Natural killer cell (primary cell): Measurements from ENCODE around the gene SUN5. TPM values are rescaled to one million over a fixed set of nuclear protein-coding genes. Genes with fewer than 3 reads are reported as not detected.

Experiments
- ATAC-seq, 3 donors: fragments of 150-1000 bp in 2 of 3; fragments of 200-7000 bp in 1 of 3; cut with Tn5 transposase; 1 replicate in 1 of 3; 2 replicates in 2 of 3; pipeline ENCODE4 v1.10.0; 2021; ENCODE audit warnings: mild to moderate bottlenecking in 2 of 3, moderate library complexity in 2 of 3
- DNase-seq, 2 donors: peaks; one replicate each; pipeline versions ENCODE4 v3.0.0 to v3.0.0-alpha.2; 2013 to 2021; ENCODE audit warnings: mixed read lengths in 1 of 2
- H3K27ac ChIP-seq: one replicate; pipeline ENCODE4 v1.5.1; 2013; ENCODE audit warnings: mild to moderate bottlenecking, low read length
- H3K27me3 ChIP-seq: one replicate; pipeline ENCODE4 v1.6.1; 2013; ENCODE audit warnings: low read length; ENCODE audit not compliant: control insufficient read depth, insufficient read depth
- H3K36me3 ChIP-seq: one replicate; pipeline ENCODE4 v1.6.1; 2013; ENCODE audit warnings: low read length; ENCODE audit not compliant: control insufficient read depth, insufficient read depth
- H3K4me1 ChIP-seq: one replicate; pipeline ENCODE4 v1.6.1; 2013; ENCODE audit warnings: low read length; ENCODE audit not compliant: control insufficient read depth, insufficient read depth
- H3K4me3 ChIP-seq: one replicate; pipeline ENCODE4 v1.5.1; 2013; ENCODE audit warnings: low read length
- H3K9me3 ChIP-seq: one replicate; pipeline ENCODE4 v1.6.1; 2013; ENCODE audit warnings: low read length; ENCODE audit not compliant: control insufficient read depth, insufficient read depth
- H3K27ac Mint-ChIP-seq, 2 donors: one replicate each; pipeline ENCODE4 v1.8.0; 2022; ENCODE audit warnings: mild to moderate bottlenecking in 2 of 2, mixed read lengths in 2 of 2, moderate library complexity in 1 of 2
- H3K27me3 Mint-ChIP-seq, 2 donors: one replicate each; pipeline ENCODE4 v1.8.0; 2022; ENCODE audit warnings: low read depth in 2 of 2, mixed read lengths in 2 of 2
- H3K36me3 Mint-ChIP-seq: one replicate; pipeline ENCODE4 v1.8.0; 2022; ENCODE audit warnings: mixed read lengths
- H3K4me1 Mint-ChIP-seq, 2 donors: one replicate each; pipeline ENCODE4 v1.8.0; 2022; ENCODE audit warnings: mixed read lengths in 2 of 2
- H3K4me3 Mint-ChIP-seq: one replicate; pipeline ENCODE4 v1.8.0; 2022; ENCODE audit warnings: mild to moderate bottlenecking, moderate library complexity, mixed read lengths
- H3K9me3 Mint-ChIP-seq, 2 donors: one replicate each; pipeline ENCODE4 v1.8.0; 2022; ENCODE audit warnings: mixed read lengths in 2 of 2
- WGBS: methylation state at CpG from one replicate; pipeline ENCODE4 v1.1.7; 2013; ENCODE audit warnings: missing lambda C conversion rate; ENCODE audit not compliant: insufficient coverage; 5-methylcytosine and 5-hydroxymethylcytosine counted together
- intact Hi-C: fragments of 100-400 bp; cut with micrococcal nuclease; formaldehyde crosslinking; loops from one replicate; pipeline ENCODE4 v1.14.2; 2022
- total RNA-seq, 4 donors: library from RNA; stranded (reverse); fragments of 120-200 nt in 1 of 4; gene quantifications; one replicate each; pipeline versions ENCODE4 v1.2.3 to v1.2.4, GENCODE V29; 2013 to 2022
- TF ChIP-seq, protein P1 (sequence below): fragments of 200-600 bp; IDR thresholded peaks from one replicate; pipeline ENCODE4 v1.8.0; 2022; ENCODE audit warnings: antibody characterized with exemption

SUN5 gene
- total RNA-seq, 3 donors from 2014 or later (not counting 1 experiment from before 2014, with no cell fraction given): not detected

GRCh38 chr20:33007376-33008335 lies 3.4 kb upstream of the SUN5 start, which contains the start of gene BPIFB2:
Gene BPIFB2 (plus strand): TSS chr20:33007704. CDS start chr20:33008575, 871 bp downstream.
- Histone ChIP-seq H3K4me1 (no peaks in the 10 kb centered on the region), H3K27me3 (no peaks in the 10 kb centered on the region), H3K36me3 (no peaks in the 10 kb centered on the region), H3K4me3 (no peak within 1 kb of the TSS), H3K27ac (no peak within 1 kb of the TSS), H3K9me3 (no peaks in the 10 kb centered on the region)
- H3K36me3 Mint-ChIP-seq: no peaks in the 10 kb centered on the region
- TF ChIP-seq, protein P1, sequence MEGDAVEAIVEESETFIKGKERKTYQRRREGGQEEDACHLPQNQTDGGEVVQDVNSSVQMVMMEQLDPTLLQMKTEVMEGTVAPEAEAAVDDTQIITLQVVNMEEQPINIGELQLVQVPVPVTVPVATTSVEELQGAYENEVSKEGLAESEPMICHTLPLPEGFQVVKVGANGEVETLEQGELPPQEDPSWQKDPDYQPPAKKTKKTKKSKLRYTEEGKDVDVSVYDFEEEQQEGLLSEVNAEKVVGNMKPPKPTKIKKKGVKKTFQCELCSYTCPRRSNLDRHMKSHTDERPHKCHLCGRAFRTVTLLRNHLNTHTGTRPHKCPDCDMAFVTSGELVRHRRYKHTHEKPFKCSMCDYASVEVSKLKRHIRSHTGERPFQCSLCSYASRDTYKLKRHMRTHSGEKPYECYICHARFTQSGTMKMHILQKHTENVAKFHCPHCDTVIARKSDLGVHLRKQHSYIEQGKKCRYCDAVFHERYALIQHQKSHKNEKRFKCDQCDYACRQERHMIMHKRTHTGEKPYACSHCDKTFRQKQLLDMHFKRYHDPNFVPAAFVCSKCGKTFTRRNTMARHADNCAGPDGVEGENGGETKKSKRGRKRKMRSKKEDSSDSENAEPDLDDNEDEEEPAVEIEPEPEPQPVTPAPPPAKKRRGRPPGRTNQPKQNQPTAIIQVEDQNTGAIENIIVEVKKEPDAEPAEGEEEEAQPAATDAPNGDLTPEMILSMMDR: no peak
- H3K27ac Mint-ChIP-seq: no peak within 1 kb of the TSS
- DNase-seq (no peak), ATAC-seq (no peak)
- H3K27me3 Mint-ChIP-seq: no peaks in the 10 kb centered on the region
- H3K4me3 Mint-ChIP-seq: no peak within 1 kb of the TSS
- H3K9me3 Mint-ChIP-seq: no peaks in the 10 kb centered on the region
- intact Hi-C loops: no loop called here
- WGBS: 92% methylated on average over 11 of the region's 11 CpGs
- H3K4me1 Mint-ChIP-seq: no peaks in the 10 kb centered on the region

GRCh38 chr20:33006776-33007375 lies 2.6 kb upstream of the SUN5 start:
- no peaks in the 10 kb centered on the region for H3K36me3 ChIP-seq
- intact Hi-C loops: no loop called here
- no peaks in the 10 kb centered on the region for H3K4me1 ChIP-seq
- Mint-ChIP-seq H3K36me3 (no peaks in the 10 kb centered on the region), H3K27ac (no peak overlapping the region), H3K27me3 (no peaks in the 10 kb centered on the region), H3K4me3 (no peak overlapping the region), H3K4me1 (no peaks in the 10 kb centered on the region), H3K9me3 (no peaks in the 10 kb centered on the region)
- H3K9me3 ChIP-seq: no peaks in the 10 kb centered on the region
- no peak for DNase-seq
- no peak overlapping the region for H3K4me3 ChIP-seq
- no peak overlapping the region for H3K27ac ChIP-seq
- ATAC-seq: no peak
- H3K27me3 ChIP-seq: no peaks in the 10 kb centered on the region
- TF ChIP-seq, protein P1: no peak
- WGBS: 95% methylated on average over 8 of the region's 8 CpGs

- H3K4me1 ChIP-seq: no peaks in the 10 kb centered on the region
- DNase-seq (no peak), ATAC-seq (no peak)
- H3K9me3 Mint-ChIP-seq: no peaks in the 10 kb centered on the region
- H3K4me3 Mint-ChIP-seq: no peak overlapping the region
- H3K4me1 Mint-ChIP-seq: no peaks in the 10 kb centered on the region
- TF ChIP-seq, protein P1: no peak
- intact Hi-C loops: loop anchor here (1.0 kb wide), 1 partner anchor 104 kb away; no protein-coding TSS in a partner anchor
- H3K27me3 ChIP-seq: no peaks in the 10 kb centered on the region
- no peak overlapping the region for H3K27ac ChIP-seq
- no peaks in the 10 kb centered on the region for H3K9me3 ChIP-seq
- H3K36me3 ChIP-seq: no peaks in the 10 kb centered on the region
- no peak overlapping the region for H3K4me3 ChIP-seq
- H3K27me3 Mint-ChIP-seq: no peaks in the 10 kb centered on the region
- no peaks in the 10 kb centered on the region for H3K36me3 Mint-ChIP-seq
- no peak overlapping the region for H3K27ac Mint-ChIP-seq
- WGBS: 85% methylated on average over 8 of the region's 8 CpGs
Observed at GRCh38 chr20:33005908-33006775, 1.9 kb upstream of the SUN5 start.
